ENCODE measurements around the gene RNLS. TPM values are rescaled to one million over a fixed set of nuclear protein-coding genes. Genes with fewer than 3 reads are reported as not detected.
A peak's percentile ranks its signal among the peaks of the same experiment; 100 is the strongest.

RNLS gene
- total RNA-seq, 1 experiment from 2014 or later, result 11.4 TPM

- Histone ChIP-seq H3K27ac (ENCODE audit: low read length) (no peak overlapping the region), H3K27me3 (ENCODE audit: control insufficient read depth, insufficient read depth, low read length) (no peaks in the 10 kb centered on the region), H3K4me3 (ENCODE audit: low read depth in 2 of 2, low read length in 2 of 2) (no peak overlapping the region), H3K36me3 (ENCODE audit: control insufficient read depth, insufficient read depth, low read length) (no peaks in the 10 kb centered on the region), H3K9me3 (ENCODE audit: control insufficient read depth, insufficient read depth, low read depth, low read length) (peaks cover 9% of the 10 kb centered on the region), H3K4me1 (ENCODE audit: control insufficient read depth, insufficient read depth, low read length) (no peaks in the 10 kb centered on the region)
- POLR2A ChIA-PET, result no interaction called here
- ATAC-seq (no peak), DNase-seq (ENCODE audit: low read depth, low spot score) (no peak)
- TF ChIP-seq CTCF (IDR thresholded peaks at IDR 0.05) (peak; percentile 53), TCF7L2 (IDR thresholded peaks at IDR 0.05; ENCODE audit: low read depth, low read length) (no peak), REST (IDR thresholded peaks at IDR 0.05; ENCODE audit: insufficient read depth in 1 of 2, low read depth in 2 of 2, low read length in 1 of 2) (no peak), POLR2AphosphoS5 (IDR thresholded peaks at IDR 0.05; ENCODE audit: low read depth, low read length) (no peak), SIN3A (IDR thresholded peaks at IDR 0.05; ENCODE audit: borderline replicate concordance, insufficient read depth, low read depth, low read length) (no peak)
- CTCF ChIA-PET, result interaction anchor here (0.5 kb wide), 1 partner anchor 101 kb away, joined by 3 read pairs; no protein-coding TSS in a partner anchor
- in situ Hi-C loops (cut with HindIII; ENCODE audit: low pct_unique_long_range_greater_than_20kb, low sequenced_read_pairs), result no loop called here
- intact Hi-C loops (cut with micrococcal nuclease; ENCODE audit: unreplicated experiment), result no loop called here
- no TSS peak for BruUV-seq (replicated peaks)
These were observed 181.3 kb downstream of the RNLS start for GRCh38 chr10:88401671-88402347.

- TF ChIP-seq POLR2AphosphoS5 (IDR thresholded peaks at IDR 0.05; ENCODE audit: low read depth, low read length), result no peak
- no peak for TF ChIP-seq REST (IDR thresholded peaks at IDR 0.05; ENCODE audit: insufficient read depth in 1 of 2, low read depth in 2 of 2, low read length in 1 of 2)
- TF ChIP-seq TCF7L2 (IDR thresholded peaks at IDR 0.05; ENCODE audit: low read depth, low read length), result no peak
- TF ChIP-seq SIN3A (IDR thresholded peaks at IDR 0.05; ENCODE audit: borderline replicate concordance, insufficient read depth, low read depth, low read length), result no peak
- TF ChIP-seq CTCF (IDR thresholded peaks at IDR 0.05), result no peak
- BruUV-seq (replicated peaks), result no TSS peak
These were observed 183.9 kb downstream of the RNLS start for GRCh38 chr10:88399240-88399639.

More at GRCh38 chr10:88399240-88399639, 183.9 kb downstream of the RNLS start:
- no peaks in the 10 kb centered on the region for H3K36me3 ChIP-seq (ENCODE audit: control insufficient read depth, insufficient read depth, low read length)
- in situ Hi-C loops (cut with HindIII; ENCODE audit: low pct_unique_long_range_greater_than_20kb, low sequenced_read_pairs), result no loop called here
- intact Hi-C loops (cut with micrococcal nuclease; ENCODE audit: unreplicated experiment), result no loop called here
- no peaks in the 10 kb centered on the region for H3K4me1 ChIP-seq (ENCODE audit: control insufficient read depth, insufficient read depth, low read length)
- no peak for ATAC-seq
- ChIA-PET CTCF (no interaction called here), POLR2A (no interaction called here)
- H3K9me3 ChIP-seq (ENCODE audit: control insufficient read depth, insufficient read depth, low read depth, low read length), result peaks cover 24% of the 10 kb centered on the region
- no peak for DNase-seq (ENCODE audit: low read depth, low spot score)
- no peak overlapping the region for H3K27ac ChIP-seq (ENCODE audit: low read length)
- H3K4me3 ChIP-seq (ENCODE audit: low read depth in 2 of 2, low read length in 2 of 2), result no peak overlapping the region
- H3K27me3 ChIP-seq (ENCODE audit: control insufficient read depth, insufficient read depth, low read length), result no peaks in the 10 kb centered on the region

Measured in Panc1 (cell line).